ENCODE results near the gene PIP4K2A. TPM values are rescaled to one million over a fixed set of nuclear protein-coding genes. Genes with fewer than 3 reads are reported as not detected.

The PIP4K2A gene
- total RNA-seq, 4 donors from 2014 or later = 29.3 to 52.4 (median 34.5) TPM

- Histone ChIP-seq H3K9me3 (no peaks in the 10 kb centered on the region), H3K4me1 (peaks cover 0 to 67% (median 41%) of the 10 kb centered on the region in 4 donors), H3K27ac (peak overlapping the region in 3 of 4 donors; percentile 58 to 85 (median 72)), H3K27me3 (no peaks in the 10 kb centered on the region), H3K36me3 (no peaks in the 10 kb centered on the region), H3K4me3 (no peak overlapping the region)
- no peak for DNase-seq (ENCODE audit: low spot score in 2 of 2)
- TF ChIP-seq EP300 (IDR thresholded peaks at IDR 0.05) (no peak), CTCF (IDR thresholded peaks at IDR 0.05) (no peak), POLR2A (IDR thresholded peaks at IDR 0.05) (no peak)
- WGBS, 2 donors = 84 to 88% methylated on average over 3 of the region's 3 CpGs
These were observed 97.3 kb downstream of the PIP4K2A start for GRCh38 chr10:22617051-22617450.

- Histone ChIP-seq H3K36me3 (no peaks in the 10 kb centered on the region), H3K4me1 (peaks cover 0 to 60% (median 38%) of the 10 kb centered on the region in 4 donors), H3K4me3 (peak overlapping the region in 2 of 4 donors; percentile 13 to 32), H3K27ac (peak overlapping the region; percentile 57 to 85 (median 65)), H3K27me3 (no peaks in the 10 kb centered on the region), H3K9me3 (no peaks in the 10 kb centered on the region)
- DNase-seq (ENCODE audit: low spot score in 2 of 2) = peak in 1 of 2 donors; percentile 21
- WGBS, 2 donors = 31 to 36% methylated on average over 11 of the region's 11 CpGs
- TF ChIP-seq POLR2A (IDR thresholded peaks at IDR 0.05) (no peak), EP300 (IDR thresholded peaks at IDR 0.05) (peak in 1 of 2 donors; percentile 66)
These were observed 98.4 kb downstream of the PIP4K2A start for GRCh38 chr10:22615819-22616499.

GRCh38 chr10:22615101-22615500 lies 99.3 kb downstream of the PIP4K2A start:
- Histone ChIP-seq H3K27ac (peak overlapping the region in 3 of 4 donors; percentile 58 to 85 (median 72)), H3K36me3 (no peaks in the 10 kb centered on the region)
- 92 to 93% methylated on average over 2 of the region's 2 CpGs for WGBS, 2 donors

GRCh38 chr10:22613011-22613410 lies 101.4 kb downstream of the PIP4K2A start:
- no peaks in the 10 kb centered on the region for H3K9me3 ChIP-seq
- WGBS, 2 donors = 85 to 91% methylated on average over 6 of the region's 6 CpGs
- no peaks in the 10 kb centered on the region for H3K27me3 ChIP-seq
- H3K27ac ChIP-seq = peak overlapping the region in 2 of 4 donors; percentile 8 to 47
- peaks cover 0 to 13% (median 0%) of the 10 kb centered on the region in 3 donors for H3K36me3 ChIP-seq
- no peak for DNase-seq (ENCODE audit: low spot score in 2 of 2)
- H3K4me1 ChIP-seq = peaks cover 0 to 33% (median 16%) of the 10 kb centered on the region in 4 donors
- H3K4me3 ChIP-seq = no peak overlapping the region
- TF ChIP-seq CTCF (IDR thresholded peaks at IDR 0.05) (no peak), EP300 (IDR thresholded peaks at IDR 0.05) (no peak), POLR2A (IDR thresholded peaks at IDR 0.05) (no peak)

More at GRCh38 chr10:22615101-22615500, 99.3 kb downstream of the PIP4K2A start:
- H3K9me3 ChIP-seq = no peaks in the 10 kb centered on the region
- no peak for DNase-seq (ENCODE audit: low spot score in 2 of 2)
- H3K4me1 ChIP-seq = peaks cover 0 to 51% (median 29%) of the 10 kb centered on the region in 4 donors
- no peaks in the 10 kb centered on the region for H3K27me3 ChIP-seq
- H3K4me3 ChIP-seq = no peak overlapping the region
- no peak for TF ChIP-seq CTCF (IDR thresholded peaks at IDR 0.05)
- no peak for TF ChIP-seq POLR2A (IDR thresholded peaks at IDR 0.05)
- no peak for TF ChIP-seq EP300 (IDR thresholded peaks at IDR 0.05)

- H3K27ac ChIP-seq = peak overlapping the region in 2 of 4 donors; percentile 23 to 24
- no peaks in the 10 kb centered on the region for H3K27me3 ChIP-seq
- no peak overlapping the region for H3K4me3 ChIP-seq
- H3K4me1 ChIP-seq = peaks cover 0 to 31% (median 12%) of the 10 kb centered on the region in 4 donors
- WGBS, 2 donors = 90 to 92% methylated on average over 10 of the region's 10 CpGs
- no peak for DNase-seq (ENCODE audit: low spot score in 2 of 2)
- H3K9me3 ChIP-seq = no peaks in the 10 kb centered on the region
- H3K36me3 ChIP-seq = peaks cover 0 to 17% (median 0%) of the 10 kb centered on the region in 3 donors
- TF ChIP-seq CTCF (IDR thresholded peaks at IDR 0.05) (no peak), POLR2A (IDR thresholded peaks at IDR 0.05) (no peak), EP300 (IDR thresholded peaks at IDR 0.05) (no peak)
These were observed 102.1 kb downstream of the PIP4K2A start for GRCh38 chr10:22612318-22612717.
